Measurements from ENCODE around the gene GALNT8.
"Not testable (repeated sequence)": the region's sequence is repeated elsewhere in the genome, so short reads cannot be mapped to it uniquely, and the experiment has no call there.

The GALNT8 gene

GRCh38 chr12:4720637-4720995 lies 416 bp downstream of the GALNT8 start:
- no peak overlapping the region for H3K4me3 ChIP-seq (ENCODE audit: low read length)
- no peak for DNase-seq (ENCODE audit: low read depth)
- TF ChIP-seq, protein P1, sequence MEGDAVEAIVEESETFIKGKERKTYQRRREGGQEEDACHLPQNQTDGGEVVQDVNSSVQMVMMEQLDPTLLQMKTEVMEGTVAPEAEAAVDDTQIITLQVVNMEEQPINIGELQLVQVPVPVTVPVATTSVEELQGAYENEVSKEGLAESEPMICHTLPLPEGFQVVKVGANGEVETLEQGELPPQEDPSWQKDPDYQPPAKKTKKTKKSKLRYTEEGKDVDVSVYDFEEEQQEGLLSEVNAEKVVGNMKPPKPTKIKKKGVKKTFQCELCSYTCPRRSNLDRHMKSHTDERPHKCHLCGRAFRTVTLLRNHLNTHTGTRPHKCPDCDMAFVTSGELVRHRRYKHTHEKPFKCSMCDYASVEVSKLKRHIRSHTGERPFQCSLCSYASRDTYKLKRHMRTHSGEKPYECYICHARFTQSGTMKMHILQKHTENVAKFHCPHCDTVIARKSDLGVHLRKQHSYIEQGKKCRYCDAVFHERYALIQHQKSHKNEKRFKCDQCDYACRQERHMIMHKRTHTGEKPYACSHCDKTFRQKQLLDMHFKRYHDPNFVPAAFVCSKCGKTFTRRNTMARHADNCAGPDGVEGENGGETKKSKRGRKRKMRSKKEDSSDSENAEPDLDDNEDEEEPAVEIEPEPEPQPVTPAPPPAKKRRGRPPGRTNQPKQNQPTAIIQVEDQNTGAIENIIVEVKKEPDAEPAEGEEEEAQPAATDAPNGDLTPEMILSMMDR (conservative IDR thresholded peaks at IDR 0.05; ENCODE audit: low read length) = no peak

DNA sequence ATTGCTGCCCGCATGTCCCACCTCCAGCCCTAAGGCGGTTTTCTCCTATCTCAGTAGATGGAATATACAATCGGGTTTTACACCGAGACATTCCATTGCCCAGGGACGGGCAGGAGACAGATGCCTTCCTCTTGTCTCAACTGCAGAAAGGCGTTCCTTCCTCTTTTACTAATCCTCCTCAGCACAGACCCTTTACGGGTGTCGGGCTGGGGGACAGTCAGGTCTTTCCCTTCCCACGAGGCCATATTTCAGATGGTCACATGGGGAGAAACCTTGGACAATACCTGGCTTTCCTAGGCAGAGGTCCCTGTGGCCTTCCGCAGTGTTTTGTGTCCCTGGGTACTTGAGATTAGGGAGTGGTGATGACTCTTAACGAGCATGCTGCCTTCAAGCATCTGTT lies 1.4 kb downstream of the GALNT8 start:
- not testable (repeated sequence) for DNase-seq (ENCODE audit: low read depth); H3K4me3 ChIP-seq (ENCODE audit: low read length)

DNA sequence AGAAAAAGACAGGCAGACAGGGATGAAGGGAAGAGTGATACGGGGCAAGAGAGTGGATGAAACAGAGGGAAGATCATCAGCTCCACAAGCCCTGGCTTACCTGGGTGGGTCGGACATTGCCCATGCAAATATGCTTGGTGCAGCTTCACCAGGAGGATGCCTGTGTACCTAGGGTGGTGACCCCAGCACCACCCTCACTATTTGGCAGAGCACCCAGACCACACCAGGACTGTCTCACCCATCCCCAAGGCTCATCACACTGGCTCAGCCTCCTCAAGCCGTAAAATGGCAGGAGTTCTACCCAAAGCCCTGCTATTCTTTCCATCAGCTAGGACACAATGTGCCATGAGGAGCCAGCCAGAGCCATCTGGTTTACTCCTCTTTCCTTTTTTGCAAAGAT lies 3.0 kb downstream of the GALNT8 start:
- no peak overlapping the region for H3K4me3 ChIP-seq (ENCODE audit: low read length)
- TF ChIP-seq, protein P1 (conservative IDR thresholded peaks at IDR 0.05; ENCODE audit: low read length) = no peak
- DNase-seq (ENCODE audit: low read depth) = no peak

GRCh38 chr12:4725057-4725456 lies 4.9 kb downstream of the GALNT8 start:
- no peak for DNase-seq (ENCODE audit: low read depth)
- H3K4me3 ChIP-seq (ENCODE audit: low read length) = no peak overlapping the region
- TF ChIP-seq, protein P1 (conservative IDR thresholded peaks at IDR 0.05; ENCODE audit: low read length) = no peak

DNA sequence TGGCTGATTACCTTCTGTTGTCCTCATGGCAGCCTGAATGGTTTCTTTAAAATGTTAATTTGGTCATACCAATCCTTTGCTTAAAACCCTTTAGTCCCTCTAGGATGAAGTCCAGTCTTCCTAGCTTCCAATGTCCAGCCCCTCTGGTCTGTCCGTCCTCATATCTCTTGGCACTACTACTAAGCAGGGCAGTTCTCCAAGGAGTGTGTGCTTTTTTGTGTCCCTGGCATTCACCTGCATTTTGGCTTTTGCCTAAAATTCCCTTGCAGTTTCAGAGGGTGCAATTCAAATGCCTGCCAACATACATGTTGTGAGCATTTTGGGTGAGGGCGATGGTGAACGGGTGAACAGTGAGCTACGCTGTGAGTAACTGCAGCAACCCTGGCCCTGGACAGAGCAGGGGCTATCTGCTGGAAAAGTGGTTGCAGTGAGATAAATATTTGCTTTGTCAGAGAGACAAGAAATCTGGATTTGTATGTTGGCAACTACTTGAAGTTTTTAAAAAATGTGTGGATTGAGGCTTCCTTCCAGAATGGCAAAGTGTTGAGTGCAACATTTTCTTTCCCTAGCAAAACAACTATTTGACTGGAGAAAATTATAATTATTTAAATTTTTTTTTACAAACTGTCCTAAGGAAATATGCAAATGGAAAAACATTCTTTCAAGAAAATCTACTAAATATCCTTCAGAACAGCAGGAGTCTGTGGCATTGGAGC lies 14.6 kb downstream of the GALNT8 start:
- no peak overlapping the region for H3K4me3 ChIP-seq (ENCODE audit: low read length)
- TF ChIP-seq, protein P1 (conservative IDR thresholded peaks at IDR 0.05; ENCODE audit: low read length) = no peak
- DNase-seq (ENCODE audit: low read depth) = no peak

GRCh38 chr12:4736091-4736490 lies 15.9 kb downstream of the GALNT8 start:
- TF ChIP-seq, protein P1 (conservative IDR thresholded peaks at IDR 0.05; ENCODE audit: low read length) = no peak
- no peak overlapping the region for H3K4me3 ChIP-seq (ENCODE audit: low read length)
- no peak for DNase-seq (ENCODE audit: low read depth)

GRCh38 chr12:4738541-4738940 lies 18.3 kb downstream of the GALNT8 start:
- TF ChIP-seq, protein P1 (conservative IDR thresholded peaks at IDR 0.05; ENCODE audit: low read length) = no peak
- no peak overlapping the region for H3K4me3 ChIP-seq (ENCODE audit: low read length)
- no peak for DNase-seq (ENCODE audit: low read depth)
